ENCODE data around the gene TMEM255B. TPM values are rescaled to one million over a fixed set of nuclear protein-coding genes. Genes with fewer than 3 reads are reported as not detected.
"Not testable (repeated sequence)": the region's sequence is repeated elsewhere in the genome, so short reads cannot be mapped to it uniquely, and the experiment has no call there.

Gene TMEM255B
- total and polyA plus RNA-seq, 4 donors: 6.0 to 19.6 (median 14.8) TPM

- H3K9me3 ChIP-seq (ENCODE audit: control insufficient read depth in 4 of 4, insufficient read depth in 3 of 4, low read length in 3 of 4): no peaks in the 10 kb centered on the region
- H3K4me1 ChIP-seq (ENCODE audit: control insufficient read depth in 5 of 5, insufficient read depth in 5 of 5, low read length in 5 of 5): no peaks in the 10 kb centered on the region
- no peak overlapping the region for H3K4me3 ChIP-seq
- no peak overlapping the region for H3K27ac ChIP-seq (ENCODE audit: low read depth in 1 of 2, low read length in 1 of 2)
- 88% methylated on average over 24 of the region's 24 CpGs for WGBS, 2 donors
- TF ChIP-seq CTCF (IDR thresholded peaks at IDR 0.05; ENCODE audit: control extremely low read depth, extremely low read depth): no peak
- peaks cover 0 to 6% (median 0%) of the 10 kb centered on the region in 4 donors for H3K36me3 ChIP-seq (ENCODE audit: control insufficient read depth in 4 of 4, insufficient read depth in 4 of 4, low read length in 4 of 4)
- no peak for DNase-seq
- H3K9ac ChIP-seq (ENCODE audit: insufficient read depth in 1 of 2, low read length in 2 of 2): no peak overlapping the region
- H3K27me3 ChIP-seq (ENCODE audit: control insufficient read depth in 3 of 3, insufficient read depth in 3 of 3, low read length in 2 of 3): no peaks in the 10 kb centered on the region
- ATAC-seq (ENCODE audit: insufficient read depth, low FRiP score): no peak
Observed at GRCh38 chr13:113794764-113795173, 35.7 kb downstream of the TMEM255B start.

- H3K27ac ChIP-seq (ENCODE audit: low read depth in 1 of 2, low read length in 1 of 2): not testable (repeated sequence)
Observed at GRCh38 chr13:113795362-113795761, 36.3 kb downstream of the TMEM255B start.

GRCh38 chr13:113796211-113796963 is 37.4 kb downstream of the TMEM255B start:
- Histone ChIP-seq H3K27ac (ENCODE audit: low read depth in 1 of 2, low read length in 1 of 2) (no peak overlapping the region), H3K9ac (ENCODE audit: insufficient read depth in 1 of 2, low read length in 2 of 2) (no peak overlapping the region), H3K36me3 (ENCODE audit: control insufficient read depth in 4 of 4, insufficient read depth in 4 of 4, low read length in 4 of 4) (peaks cover 0 to 6% (median 0%) of the 10 kb centered on the region in 4 donors), H3K4me1 (ENCODE audit: control insufficient read depth in 5 of 5, insufficient read depth in 5 of 5, low read length in 5 of 5) (no peaks in the 10 kb centered on the region), H3K9me3 (ENCODE audit: control insufficient read depth in 4 of 4, insufficient read depth in 3 of 4, low read length in 3 of 4) (no peaks in the 10 kb centered on the region), H3K4me3 (no peak overlapping the region), H3K27me3 (ENCODE audit: control insufficient read depth in 3 of 3, insufficient read depth in 3 of 3, low read length in 2 of 3) (no peaks in the 10 kb centered on the region)
- WGBS, 2 donors: 81 to 89% methylated on average over 20 of the region's 20 CpGs
- no peak for ATAC-seq (ENCODE audit: insufficient read depth, low FRiP score)
- no peak for DNase-seq
- no peak for TF ChIP-seq CTCF (IDR thresholded peaks at IDR 0.05; ENCODE audit: control extremely low read depth, extremely low read depth)

More at GRCh38 chr13:113795362-113795761, 36.3 kb downstream of the TMEM255B start:
- not testable (repeated sequence) for H3K4me3 ChIP-seq; H3K36me3 ChIP-seq (ENCODE audit: control insufficient read depth in 4 of 4, insufficient read depth in 4 of 4, low read length in 4 of 4); H3K27me3 ChIP-seq (ENCODE audit: control insufficient read depth in 3 of 3, insufficient read depth in 3 of 3, low read length in 2 of 3); DNase-seq; H3K9ac ChIP-seq (ENCODE audit: insufficient read depth in 1 of 2, low read length in 2 of 2); ATAC-seq (ENCODE audit: insufficient read depth, low FRiP score); H3K4me1 ChIP-seq (ENCODE audit: control insufficient read depth in 5 of 5, insufficient read depth in 5 of 5, low read length in 5 of 5); H3K9me3 ChIP-seq (ENCODE audit: control insufficient read depth in 4 of 4, insufficient read depth in 3 of 4, low read length in 3 of 4)
- 6 to 29% methylated on average over 1 of the region's 1 CpG for WGBS, 2 donors

- no peak overlapping the region for H3K4me3 ChIP-seq
- H3K9me3 ChIP-seq (ENCODE audit: control insufficient read depth in 4 of 4, insufficient read depth in 3 of 4, low read length in 3 of 4): no peaks in the 10 kb centered on the region
- no peak overlapping the region for H3K27ac ChIP-seq (ENCODE audit: low read depth in 1 of 2, low read length in 1 of 2)
- TF ChIP-seq CTCF (IDR thresholded peaks at IDR 0.05; ENCODE audit: control extremely low read depth, extremely low read depth): no peak
- peaks cover 0 to 6% (median 0%) of the 10 kb centered on the region in 4 donors for H3K36me3 ChIP-seq (ENCODE audit: control insufficient read depth in 4 of 4, insufficient read depth in 4 of 4, low read length in 4 of 4)
- H3K4me1 ChIP-seq (ENCODE audit: control insufficient read depth in 5 of 5, insufficient read depth in 5 of 5, low read length in 5 of 5): peaks cover 0 to 5% (median 2%) of the 10 kb centered on the region in 5 donors
- DNase-seq: no peak
- no peaks in the 10 kb centered on the region for H3K27me3 ChIP-seq (ENCODE audit: control insufficient read depth in 3 of 3, insufficient read depth in 3 of 3, low read length in 2 of 3)
- WGBS, 2 donors: 94 to 97% methylated on average over 30 of the region's 30 CpGs
- no peak overlapping the region for H3K9ac ChIP-seq (ENCODE audit: insufficient read depth in 1 of 2, low read length in 2 of 2)
- no peak for ATAC-seq (ENCODE audit: insufficient read depth, low FRiP score)
Observed at GRCh38 chr13:113796964-113797676, 38.1 kb downstream of the TMEM255B start.
